ENCODE data around the gene IRS4. TPM values are rescaled to one million over a fixed set of nuclear protein-coding genes. Genes with fewer than 3 reads are reported as not detected.

IRS4 gene
- total RNA-seq, 2 experiments from 2014 or later: not detected

DNA sequence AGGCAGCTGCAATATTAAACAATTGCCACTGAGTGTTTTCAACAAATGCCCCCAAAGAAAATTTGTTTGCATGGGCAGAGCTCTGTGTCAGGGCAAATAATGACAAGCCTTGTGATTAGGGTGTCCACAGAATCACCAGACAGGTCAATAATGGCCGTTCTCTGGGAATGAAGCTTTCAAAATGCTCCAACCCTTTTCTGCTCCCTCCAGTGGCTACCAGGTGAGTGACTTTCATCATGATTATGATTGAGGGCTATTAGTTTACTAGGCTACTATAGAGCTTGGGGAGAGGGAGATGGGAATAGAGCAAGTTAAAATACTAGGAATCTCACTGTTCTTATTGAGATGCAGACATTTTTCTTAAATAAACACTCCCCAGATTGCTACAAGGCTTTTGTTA, 23.5 kb downstream of the IRS4 start:
- Mint-ChIP-seq H3K36me3 (ENCODE audit: low read depth) (no peaks in the 10 kb centered on the region), H3K4me3 (no peak overlapping the region), H3K27ac (no peak overlapping the region), H3K4me1 (ENCODE audit: low read depth) (no peaks in the 10 kb centered on the region), H3K9me3 (peaks cover 1% of the 10 kb centered on the region), H3K27me3 (ENCODE audit: low read depth) (no peaks in the 10 kb centered on the region)
- intact Hi-C loops (cut with micrococcal nuclease): no loop called here
- no peak for DNase-seq
- CTCF ChIA-PET: no interaction called here

DNA sequence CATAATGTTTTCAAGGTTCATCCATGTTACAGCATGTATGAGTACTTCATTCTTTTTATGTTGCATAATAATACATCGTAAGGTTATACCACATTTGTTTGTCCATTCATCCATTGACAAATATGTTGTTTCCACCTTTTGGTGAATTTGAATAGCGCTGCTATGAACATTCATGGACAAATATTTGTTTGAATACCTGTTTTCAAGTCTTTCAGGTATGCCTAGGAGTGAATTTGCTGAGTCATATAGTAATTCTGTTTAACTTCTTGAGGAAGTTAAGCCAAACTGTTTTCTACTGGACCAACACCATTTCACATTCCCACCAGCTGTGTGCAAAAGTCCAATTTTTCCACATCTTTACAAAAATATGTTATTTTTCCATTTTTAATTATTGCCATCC, 31.5 kb downstream of the IRS4 start:
- Mint-ChIP-seq H3K4me1 (ENCODE audit: low read depth) (no peaks in the 10 kb centered on the region), H3K27ac (no peak overlapping the region), H3K9me3 (no peaks in the 10 kb centered on the region), H3K27me3 (ENCODE audit: low read depth) (no peaks in the 10 kb centered on the region), H3K36me3 (ENCODE audit: low read depth) (no peaks in the 10 kb centered on the region), H3K4me3 (no peak overlapping the region)
- CTCF ChIA-PET: no interaction called here
- DNase-seq: no peak
- intact Hi-C loops (cut with micrococcal nuclease): no loop called here

DNA sequence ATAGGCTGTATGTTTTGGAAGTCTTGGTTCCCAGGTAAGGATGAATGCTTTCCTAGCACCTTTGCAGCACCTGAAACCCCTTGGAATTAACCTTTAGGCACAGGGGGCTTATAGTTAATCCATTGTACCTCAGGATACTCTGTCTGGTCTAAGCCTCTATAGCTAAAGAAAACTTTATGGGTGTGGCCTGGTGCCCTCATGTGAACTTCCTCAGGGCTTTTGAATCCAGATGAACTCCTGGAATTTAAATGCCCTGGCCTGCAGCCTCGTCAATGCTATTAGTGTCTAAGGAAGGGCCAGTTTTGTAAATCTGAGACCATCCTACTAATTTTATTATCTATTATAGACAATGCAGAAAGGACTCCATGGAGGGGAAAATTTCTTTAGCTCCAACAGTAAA, 33.8 kb downstream of the IRS4 start:
- CTCF ChIA-PET: no interaction called here
- intact Hi-C loops (cut with micrococcal nuclease): no loop called here
- Mint-ChIP-seq H3K9me3 (no peaks in the 10 kb centered on the region), H3K27me3 (ENCODE audit: low read depth) (no peaks in the 10 kb centered on the region), H3K27ac (no peak overlapping the region), H3K36me3 (ENCODE audit: low read depth) (no peaks in the 10 kb centered on the region), H3K4me1 (ENCODE audit: low read depth) (no peaks in the 10 kb centered on the region), H3K4me3 (no peak overlapping the region)
- no peak for DNase-seq

DNA sequence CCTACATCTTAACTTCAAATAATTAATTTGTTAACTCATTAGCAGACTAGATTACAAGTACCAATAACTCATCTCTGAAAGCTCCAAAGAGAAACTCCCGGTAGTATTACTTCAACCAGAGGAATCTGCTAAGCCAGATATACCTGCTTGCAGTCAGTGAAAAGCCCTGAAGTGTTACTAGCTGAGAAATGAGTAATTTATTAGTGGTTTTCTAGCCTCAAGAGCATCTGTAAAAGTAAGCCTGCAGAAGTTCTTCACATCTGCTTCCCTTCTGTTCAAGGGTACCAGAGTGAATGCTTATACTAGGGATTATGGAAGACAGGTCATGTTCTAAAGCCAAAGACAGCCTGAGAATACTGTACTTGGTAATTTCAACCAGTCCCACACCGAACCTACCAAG, 34.7 kb downstream of the IRS4 start:
- no peak for DNase-seq
- intact Hi-C loops (cut with micrococcal nuclease): no loop called here
- CTCF ChIA-PET: no interaction called here
- H3K27me3 Mint-ChIP-seq (ENCODE audit: low read depth): no peaks in the 10 kb centered on the region
- no peaks in the 10 kb centered on the region for H3K4me1 Mint-ChIP-seq (ENCODE audit: low read depth)
- H3K27ac Mint-ChIP-seq: no peak overlapping the region
- no peaks in the 10 kb centered on the region for H3K9me3 Mint-ChIP-seq
- H3K36me3 Mint-ChIP-seq (ENCODE audit: low read depth): no peaks in the 10 kb centered on the region
- no peak overlapping the region for H3K4me3 Mint-ChIP-seq

DNA sequence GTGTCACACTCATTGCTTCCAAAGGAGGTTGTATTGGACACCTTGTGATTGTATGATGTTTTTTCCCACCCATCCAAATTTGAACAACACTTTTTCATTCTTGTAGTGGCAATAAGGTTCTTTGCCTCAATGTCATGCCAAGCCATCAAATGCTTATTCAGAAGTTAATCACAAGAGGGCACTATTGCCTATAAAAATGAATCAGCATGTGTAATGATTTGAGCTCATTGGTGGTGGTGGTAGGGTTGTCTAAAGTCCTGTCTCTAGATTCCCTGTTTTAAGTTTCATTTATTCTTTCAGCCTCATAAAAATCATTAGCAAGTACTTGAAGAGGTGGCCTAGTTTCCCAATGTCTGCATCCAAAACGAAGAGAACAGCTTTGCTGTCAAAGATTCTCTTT, 37.0 kb downstream of the IRS4 start:
- H3K4me1 Mint-ChIP-seq (ENCODE audit: low read depth): no peaks in the 10 kb centered on the region
- CTCF ChIA-PET: interaction anchor here (0.8 to 1.2 kb wide), 2 partner anchors 775 to 1191 kb away, joined by 3 read pairs; no protein-coding TSS in a partner anchor
- no peak overlapping the region for H3K27ac Mint-ChIP-seq
- no peaks in the 10 kb centered on the region for H3K27me3 Mint-ChIP-seq (ENCODE audit: low read depth)
- no peak overlapping the region for H3K4me3 Mint-ChIP-seq
- no peak for DNase-seq
- no peaks in the 10 kb centered on the region for H3K9me3 Mint-ChIP-seq
- H3K36me3 Mint-ChIP-seq (ENCODE audit: low read depth): no peaks in the 10 kb centered on the region
- intact Hi-C loops (cut with micrococcal nuclease): loop anchor here (2.0 to 5.0 kb wide), 2 partner anchors 683 to 775 kb away; no protein-coding TSS in a partner anchor

DNA sequence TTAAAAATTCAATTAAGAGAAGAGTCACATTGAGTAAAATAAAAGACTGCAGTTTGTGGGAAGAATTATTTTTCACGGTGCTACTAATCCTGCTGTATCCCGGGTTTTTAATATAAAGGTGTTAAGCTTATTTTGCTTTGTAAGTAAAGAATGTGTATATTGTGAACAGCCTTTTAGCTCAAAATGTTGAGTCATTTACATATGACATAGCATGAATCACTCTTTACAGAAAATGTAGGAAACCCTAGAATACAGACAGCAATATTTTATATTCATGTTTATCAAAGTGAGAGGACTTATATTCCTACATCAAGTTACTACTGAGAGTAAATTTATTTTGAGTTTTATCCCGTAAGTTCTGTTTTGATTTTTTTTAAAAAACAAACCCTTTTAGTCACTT, 39.7 kb downstream of the IRS4 start:
- Mint-ChIP-seq H3K4me3 (no peak overlapping the region), H3K4me1 (ENCODE audit: low read depth) (no peaks in the 10 kb centered on the region), H3K36me3 (ENCODE audit: low read depth) (no peaks in the 10 kb centered on the region), H3K27ac (no peak overlapping the region), H3K9me3 (no peaks in the 10 kb centered on the region), H3K27me3 (ENCODE audit: low read depth) (no peaks in the 10 kb centered on the region)
- CTCF ChIA-PET: no interaction called here
- intact Hi-C loops (cut with micrococcal nuclease): loop anchor here (5.0 kb wide), 1 partner anchor 686 kb away; no protein-coding TSS in a partner anchor
- DNase-seq: no peak

Measured in activated naive CD4-positive, alpha-beta T cell treated with anti-CD3 and anti-CD28 coated beads for 36 hours (primary cell).